Fibroblast of the conjunctiva (primary cell): ENCODE data around the gene CCDC157.
"Not testable (repeated sequence)": the region's sequence is repeated elsewhere in the genome, so short reads cannot be mapped to it uniquely, and the experiment has no call there.

ENCODE experiments used
- DNase-seq: peaks from one replicate; pipeline ENCODE4 v3.0.0-alpha.2; 2010; ENCODE audit warnings: low read depth

Gene CCDC157

DNA sequence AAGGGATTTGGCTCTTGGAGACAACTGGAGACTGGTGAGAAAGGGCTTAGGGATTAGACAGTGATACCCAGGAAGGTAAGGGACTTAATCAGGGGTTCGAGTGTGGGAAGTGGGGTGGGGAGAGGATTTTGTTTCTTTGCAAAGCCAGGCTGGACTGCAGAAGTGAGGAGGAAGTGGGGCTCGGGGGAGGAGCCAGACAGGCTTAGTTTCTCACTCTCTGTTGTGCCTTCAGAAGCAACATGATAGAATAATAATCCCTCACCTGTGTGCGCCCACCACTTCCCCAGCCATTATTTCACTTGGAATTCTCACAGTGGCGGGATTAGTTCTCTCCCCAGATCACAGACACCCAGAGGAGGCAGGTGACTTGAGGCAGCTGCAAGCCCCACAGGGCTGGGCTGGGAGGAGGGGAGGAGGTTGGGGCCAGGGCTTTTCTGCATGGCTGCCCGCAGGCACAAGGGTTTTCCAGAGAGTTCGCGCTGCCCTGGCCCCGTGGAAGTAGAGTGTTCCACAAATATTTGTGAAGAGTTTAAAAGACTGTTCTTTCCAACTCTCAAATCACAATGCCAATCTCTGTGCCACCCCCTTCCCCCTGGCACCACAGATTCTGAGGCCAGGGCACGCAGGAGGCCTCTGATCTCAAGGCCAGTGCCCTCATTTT lies 36.0 kb downstream of the CCDC157 start:
- DNase-seq = no peak

- no peak for DNase-seq
Observed at GRCh38 chr22:30393322-30393680, 36.5 kb downstream of the CCDC157 start.

GRCh38 chr22:30393885-30394284 lies 37.1 kb downstream of the CCDC157 start:
- no peak for DNase-seq

- DNase-seq = no peak
Observed at GRCh38 chr22:30396871-30397655, 40.3 kb downstream of the CCDC157 start, which contains the start of gene SEC14L2. TSS of gene SEC14L2 (plus strand) at chr22:30397018. CDS start at chr22:30397117, 99 bp downstream.

- DNase-seq = no peak
Observed at GRCh38 chr22:30397656-30398635, 41.1 kb downstream of the CCDC157 start.

DNA sequence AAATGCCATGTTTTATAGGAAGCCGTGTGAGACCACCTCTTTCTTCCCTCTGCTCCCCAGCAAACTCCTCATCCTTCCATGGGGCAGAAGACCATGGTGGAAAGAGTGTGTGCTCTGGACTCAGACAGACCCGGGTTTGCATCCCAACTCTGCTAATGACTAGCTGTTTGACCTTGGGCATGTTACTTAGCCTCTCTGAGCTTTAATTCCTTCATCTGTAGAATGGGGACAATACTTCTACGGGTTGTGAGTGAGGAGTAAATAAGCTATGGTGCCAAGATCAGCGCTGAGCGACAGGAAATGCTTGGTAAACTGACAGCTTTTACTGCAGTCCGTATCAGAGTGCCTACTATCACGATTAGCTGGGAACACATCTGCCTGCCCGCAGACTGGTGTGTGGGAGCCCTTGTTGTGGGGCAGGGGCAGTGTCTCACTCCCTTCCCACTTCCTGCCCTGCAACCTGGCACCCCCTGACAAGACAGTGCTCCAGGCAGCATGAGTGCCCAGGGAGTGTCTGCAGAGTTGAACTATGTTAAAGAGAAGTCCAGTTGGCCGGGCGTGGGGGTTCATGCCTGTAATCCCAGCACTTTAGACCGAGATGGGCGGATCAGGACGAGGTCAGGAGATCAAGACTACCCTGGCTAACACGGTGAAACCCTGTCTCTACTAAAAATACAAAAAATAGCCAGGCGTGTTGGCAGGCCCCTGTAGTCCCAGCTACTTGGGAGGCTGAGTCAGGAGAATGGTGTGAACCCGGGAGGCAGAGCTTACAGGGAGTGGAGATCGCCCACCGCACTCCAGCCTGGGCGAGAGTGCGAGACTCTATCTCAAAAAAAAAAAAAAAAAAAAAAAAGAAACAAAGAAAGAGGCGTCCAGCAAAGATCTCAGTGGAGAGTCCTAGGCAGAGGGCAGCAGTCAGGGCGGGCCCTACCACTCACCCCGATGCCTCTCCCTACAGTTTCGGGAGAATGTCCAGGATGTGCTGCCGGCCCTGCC lies 42.2 kb downstream of the CCDC157 start:
- DNase-seq = no peak

- DNase-seq = no peak
Observed at GRCh38 chr22:30399718-30400117, 42.9 kb downstream of the CCDC157 start.

DNA sequence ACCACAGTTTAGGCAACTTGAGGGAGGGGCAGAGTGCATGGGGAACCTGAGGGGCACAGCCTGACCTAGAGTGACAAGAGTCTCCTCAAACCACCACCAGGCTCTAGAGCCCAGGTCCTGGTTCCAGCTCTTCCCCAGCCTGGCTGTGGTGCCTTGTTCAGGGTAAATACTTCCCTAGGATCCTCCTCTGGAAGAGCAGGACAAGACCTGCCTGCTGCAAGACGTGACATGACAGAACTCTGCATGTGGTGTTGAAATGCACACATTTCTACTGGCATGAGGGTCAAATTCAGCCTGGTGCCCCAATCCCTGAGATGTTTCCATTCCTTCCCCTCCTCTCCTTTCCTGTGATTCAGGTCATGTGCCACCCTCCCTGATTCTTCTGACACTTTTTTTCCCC lies 43.4 kb downstream of the CCDC157 start:
- DNase-seq = no peak

DNA sequence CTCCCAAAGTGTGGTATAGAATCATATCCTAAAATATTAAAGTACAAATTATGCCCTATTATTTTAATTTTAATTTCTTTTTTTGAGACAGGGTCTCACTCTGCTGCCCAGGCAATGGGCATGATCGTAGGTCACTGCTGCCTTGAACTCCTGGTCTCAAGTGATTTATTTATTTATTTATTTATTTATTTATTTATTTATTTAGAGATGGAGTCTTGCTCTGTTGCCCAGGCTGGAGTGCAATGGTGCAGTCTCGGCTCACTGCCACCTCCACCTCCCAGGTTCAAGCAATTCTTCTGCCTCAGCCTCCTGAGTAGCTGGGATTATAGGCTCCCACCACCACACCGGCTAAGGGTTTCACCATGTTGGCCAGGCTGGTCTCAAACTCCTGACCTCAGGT lies 44.2 kb downstream of the CCDC157 start:
- DNase-seq = not testable (repeated sequence)

- no peak for DNase-seq
Observed at GRCh38 chr22:30402028-30402765, 45.4 kb downstream of the CCDC157 start.

DNA sequence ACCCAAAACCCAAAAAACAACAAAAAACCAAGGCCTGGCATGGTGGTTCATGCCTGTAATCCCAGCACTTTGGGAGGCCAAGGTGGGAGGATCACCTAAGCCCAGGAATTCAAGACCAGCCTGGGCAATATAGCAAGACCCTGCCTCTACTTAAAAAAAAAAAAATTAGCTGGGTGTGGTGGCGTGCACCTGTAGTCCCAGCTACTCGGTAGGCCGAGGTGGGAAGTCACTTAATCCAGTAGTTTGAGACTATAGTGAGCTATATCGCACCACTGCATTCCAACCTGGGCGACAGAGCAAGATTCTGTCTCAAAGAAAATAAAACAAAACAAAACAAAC lies 45.9 kb downstream of the CCDC157 start:
- DNase-seq = not testable (repeated sequence)

GRCh38 chr22:30404307-30404706 lies 47.5 kb downstream of the CCDC157 start:
- no peak for DNase-seq

DNA sequence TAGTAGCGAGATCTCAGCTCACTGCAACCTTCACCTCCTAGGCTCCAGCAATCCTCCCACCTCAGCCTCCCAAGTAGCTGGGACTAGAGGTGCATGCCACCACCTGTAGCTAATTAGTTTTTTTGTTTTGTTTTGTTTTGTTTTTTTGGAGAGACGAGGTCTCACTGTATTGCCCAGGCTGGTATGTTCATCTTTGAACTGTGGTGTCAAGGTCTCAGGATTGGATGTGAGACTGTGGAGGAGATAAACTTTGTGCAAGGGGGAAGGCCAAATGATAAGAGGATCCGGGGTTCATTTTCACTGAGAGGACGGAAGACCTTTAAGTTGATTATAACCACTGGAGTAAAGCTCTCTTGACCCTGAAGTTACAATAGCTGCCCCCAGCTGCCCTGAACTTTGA lies 48.9 kb downstream of the CCDC157 start:
- DNase-seq = no peak

DNA sequence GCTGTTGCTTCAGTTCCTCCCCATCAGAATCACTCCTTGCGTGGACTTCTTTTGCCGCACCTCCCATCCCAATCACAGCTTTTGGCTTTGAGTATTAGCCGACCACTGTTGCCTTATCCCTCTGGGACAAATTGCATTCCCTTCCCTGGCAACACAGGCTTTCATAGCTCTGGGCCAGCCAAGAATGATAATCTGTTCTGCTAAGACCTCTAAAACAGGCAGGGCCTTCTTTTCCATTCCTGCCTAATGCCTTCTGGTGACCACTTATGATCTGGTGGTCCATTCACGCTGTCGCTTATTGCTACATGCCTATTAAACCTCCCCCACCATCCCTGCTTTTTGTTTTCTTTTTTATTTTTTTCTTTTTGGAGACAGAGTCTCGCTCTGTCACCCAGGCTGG lies 49.6 kb downstream of the CCDC157 start:
- no peak for DNase-seq

DNA sequence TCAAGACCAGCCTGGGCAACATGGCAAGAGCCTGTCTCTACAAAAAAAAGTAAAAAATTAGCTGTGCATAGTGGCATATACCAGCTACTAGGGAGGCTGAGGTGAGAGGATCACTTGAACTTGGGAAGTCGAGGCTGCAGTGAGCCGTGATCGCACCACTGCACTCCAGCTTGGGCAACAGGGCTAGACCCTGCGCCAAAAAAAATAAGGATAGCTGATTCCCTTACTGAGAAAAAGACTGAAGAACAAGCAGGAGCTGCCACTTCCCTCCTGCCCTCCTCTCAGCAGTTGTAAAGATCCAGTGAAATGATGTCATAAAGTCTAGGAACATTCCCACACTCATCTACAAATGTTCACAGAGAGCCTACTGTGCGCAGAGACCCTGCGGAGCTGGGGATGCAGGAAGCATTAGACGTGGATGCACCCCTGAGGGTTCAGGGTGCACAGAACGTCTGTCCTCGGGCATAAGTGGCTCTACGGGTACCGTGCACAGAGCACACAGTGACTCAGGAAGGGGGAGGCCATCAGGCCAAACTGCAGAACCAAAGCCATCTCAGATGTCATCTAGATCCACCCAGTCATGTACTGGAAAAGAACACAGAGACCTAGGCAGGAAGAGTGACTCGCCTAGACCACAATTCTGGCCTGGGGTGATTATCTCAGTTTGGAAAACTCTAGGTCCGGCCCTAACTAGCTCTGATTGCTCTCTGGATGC lies 51.7 kb downstream of the CCDC157 start:
- DNase-seq = no peak

- DNase-seq = no peak
Observed at GRCh38 chr22:30411780-30412179, 55.0 kb downstream of the CCDC157 start.

- no peak for DNase-seq
Observed at GRCh38 chr22:30413001-30413400, 56.2 kb downstream of the CCDC157 start.

DNA sequence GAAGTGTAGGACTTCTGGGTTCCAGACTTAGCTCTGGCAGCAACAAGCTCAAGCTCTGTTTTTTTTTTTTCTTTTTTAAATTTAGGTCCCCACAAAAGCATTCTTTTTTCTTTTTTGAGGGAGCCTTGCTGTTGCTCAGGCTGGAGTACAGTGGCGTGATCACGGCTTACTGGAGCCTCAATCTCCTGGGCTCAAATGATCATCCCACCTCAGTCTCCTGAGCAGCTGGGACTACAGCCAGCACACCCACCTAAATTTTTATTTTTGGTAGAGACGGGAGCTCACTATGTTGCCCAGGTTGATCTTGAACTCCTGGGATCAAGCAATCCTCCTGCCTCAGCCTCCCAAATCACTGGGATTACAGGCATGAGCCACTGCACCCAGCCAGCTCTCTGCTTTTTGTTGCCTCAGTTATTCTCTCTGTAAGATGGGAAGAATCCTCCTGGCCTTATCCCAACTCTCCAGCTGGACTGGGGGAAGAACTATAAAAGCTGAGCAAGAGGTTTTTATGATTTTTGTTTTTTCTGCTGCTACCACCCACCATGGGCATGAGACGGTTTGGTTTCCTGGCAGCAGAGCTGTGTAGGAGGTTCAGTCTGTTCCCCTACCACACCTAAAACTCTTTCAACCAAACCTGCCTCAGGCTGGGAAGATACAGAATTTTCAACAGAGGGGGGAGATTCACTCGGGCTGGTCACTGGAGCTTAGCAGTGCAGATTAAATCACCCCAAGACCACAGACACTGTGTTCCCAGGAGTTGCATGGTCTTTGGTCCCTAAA lies 57.1 kb downstream of the CCDC157 start:
- DNase-seq = no peak

GRCh38 chr22:30414525-30415047 lies 57.8 kb downstream of the CCDC157 start:
- DNase-seq = no peak
